Stimulated activated CD8-positive, alpha-beta memory T cell treated with anti-CD3 and anti-CD28 coated beads, Interleukin-7, amount 100 ng/mL, for 24 hours (primary cell): ENCODE results near the gene PIK3R6.
"Not testable (repeated sequence)": the region's sequence is repeated elsewhere in the genome, so short reads cannot be mapped to it uniquely, and the experiment has no call there.

ENCODE experiments used
- DNase-seq: peaks from one replicate; pipeline ENCODE4 v3.0.0-alpha.2; 2020; ENCODE audit warnings: low read depth

PIK3R6 gene

GRCh38 chr17:8828517-8828875, 39.0 kb downstream of the PIK3R6 start:
- no peak for DNase-seq

GRCh38 chr17:8826808-8827435, 40.6 kb downstream of the PIK3R6 start:
- DNase-seq = no peak

- DNase-seq = no peak
Observed at GRCh38 chr17:8825802-8826201, 41.7 kb downstream of the PIK3R6 start.

- DNase-seq = no peak
Observed at GRCh38 chr17:8823279-8823678, 44.2 kb downstream of the PIK3R6 start.

GRCh38 chr17:8822401-8823035, 45.0 kb downstream of the PIK3R6 start:
- no peak for DNase-seq

- no peak for DNase-seq
Observed at GRCh38 chr17:8821446-8822105, 45.9 kb downstream of the PIK3R6 start.

GRCh38 chr17:8820311-8821010, 47.0 kb downstream of the PIK3R6 start:
- no peak for DNase-seq

GRCh38 chr17:8818654-8819330, 48.7 kb downstream of the PIK3R6 start:
- no peak for DNase-seq

- no peak for DNase-seq
Observed at GRCh38 chr17:8818047-8818446, 49.4 kb downstream of the PIK3R6 start.

- DNase-seq = no peak
Observed at GRCh38 chr17:8806926-8807550, 60.4 kb downstream of the PIK3R6 start.

- DNase-seq = no peak
Observed at GRCh38 chr17:8806253-8806925, 61.1 kb downstream of the PIK3R6 start.

GRCh38 chr17:8805396-8805795, 62.1 kb downstream of the PIK3R6 start:
- not testable (repeated sequence) for DNase-seq

- no peak for DNase-seq
Observed at GRCh38 chr17:8803531-8804420, 63.7 kb downstream of the PIK3R6 start.

GRCh38 chr17:8801135-8801840, 66.2 kb downstream of the PIK3R6 start:
- no peak for DNase-seq

GRCh38 chr17:8800656-8801055, 66.8 kb downstream of the PIK3R6 start:
- DNase-seq = no peak

GRCh38 chr17:8799570-8800212, 67.8 kb downstream of the PIK3R6 start:
- DNase-seq = no peak

GRCh38 chr17:8798846-8799569, 68.5 kb downstream of the PIK3R6 start, which contains the start of gene MFSD6L:
Gene MFSD6L (minus strand): TSS chr17:8799365. CDS start chr17:8799120, 245 bp downstream.
- no peak for DNase-seq

GRCh38 chr17:8798176-8798845, 69.2 kb downstream of the PIK3R6 start:
- DNase-seq = no peak
